Hair follicle dermal papilla cell (primary cell): ENCODE data around the gene CDX2. TPM values are rescaled to one million over a fixed set of nuclear protein-coding genes. Genes with fewer than 3 reads are reported as not detected.

Source experiments
- small RNA-seq: library from RNA; depleted of rRNA; stranded (forward); fragments of <200 nt; gene quantifications from one replicate; pipeline ENCODE3, GENCODE V24; 2012
- total RNA-seq: library from RNA; depleted of rRNA; stranded (reverse); fragments of >200 nt; gene quantifications from 2 replicates; pipeline ENCODE4 v1.2.3, GENCODE V29; 2012

Gene CDX2
- total RNA-seq = not detected in 2 replicates

DNA sequence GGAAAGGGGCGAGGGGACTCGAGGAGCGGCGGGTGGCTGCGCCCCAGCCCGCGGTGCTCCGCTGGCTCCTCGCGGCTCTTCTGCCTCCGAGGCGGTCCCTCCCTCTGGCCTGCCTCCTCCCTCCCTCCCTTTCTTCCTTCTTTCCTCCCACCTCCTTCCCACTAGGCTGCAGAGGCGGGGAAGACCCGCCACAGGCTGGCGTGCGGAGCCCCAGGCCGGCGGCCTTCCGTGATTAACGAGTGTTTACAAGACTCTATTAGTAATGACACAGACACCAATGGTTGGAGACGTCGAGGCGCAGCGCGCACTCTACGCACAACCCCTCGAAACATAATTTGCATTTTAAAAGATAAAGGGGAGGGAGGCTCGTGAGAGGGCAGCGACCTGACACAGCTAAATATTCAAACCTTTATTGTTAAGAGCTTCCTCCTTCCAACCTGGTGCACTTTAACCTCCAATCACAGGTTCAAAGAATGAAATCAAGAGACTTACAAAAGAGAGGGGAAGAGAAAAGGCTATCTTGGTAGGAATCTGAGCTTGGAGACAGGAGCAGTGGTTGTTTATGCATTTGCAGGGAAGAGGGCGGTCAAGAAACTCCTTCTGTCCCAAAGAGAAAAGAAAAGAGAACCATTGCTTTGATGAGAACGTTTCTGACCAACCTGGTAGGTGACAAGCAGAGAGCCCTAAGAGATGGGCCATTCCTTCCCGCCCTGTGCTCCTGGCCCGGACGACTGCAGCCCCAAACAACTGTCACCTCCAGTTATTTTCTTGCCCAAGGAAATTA is at the start of gene CDX2:
Gene CDX2, minus strand, starts transcription at position 234 of the 784 bp plus-strand sequence. CDS start 309 bp downstream, outside the sequence.

GRCh38 chr13:27988520-27988919 is 19.4 kb upstream of the CDX2 start, which contains the start of gene URAD:
URAD (minus strand) TSS chr13:27988693; CDS start chr13:27988637, 56 bp downstream.

GRCh38 chr13:27919934-27920676 is 49.0 kb downstream of the CDX2 start, which contains the start of gene PDX1:
PDX1 (plus strand) TSS chr13:27920000; CDS start chr13:27920139, 139 bp downstream.

Small RNAs within 50 kb of the gene (small RNA-seq; reads per million reads assigned to genes)
- gene ATP5F1EP2 (not detected), gene RN7SL272P (not detected)

Other genes with a start within 250 kb of the CDX2 start
- not detected in 2 replicates for gene GSX1, start 176.8 kb downstream of the CDX2 start, total RNA-seq
- gene PDX1, start 49.3 kb downstream of the CDX2 start, total RNA-seq = not detected in 2 replicates
- not detected in 2 replicates for gene URAD, start 19.4 kb upstream of the CDX2 start, total RNA-seq
- gene FLT3, start 131.3 kb upstream of the CDX2 start, total RNA-seq = under 0.01 TPM in 1 of 2 replicates, not detected in the other
- 31.5 and 35.2 TPM in 2 replicates for gene PAN3, start 169.2 kb upstream of the CDX2 start, total RNA-seq